ENCODE data around the gene ST6GALNAC6.

DNA sequence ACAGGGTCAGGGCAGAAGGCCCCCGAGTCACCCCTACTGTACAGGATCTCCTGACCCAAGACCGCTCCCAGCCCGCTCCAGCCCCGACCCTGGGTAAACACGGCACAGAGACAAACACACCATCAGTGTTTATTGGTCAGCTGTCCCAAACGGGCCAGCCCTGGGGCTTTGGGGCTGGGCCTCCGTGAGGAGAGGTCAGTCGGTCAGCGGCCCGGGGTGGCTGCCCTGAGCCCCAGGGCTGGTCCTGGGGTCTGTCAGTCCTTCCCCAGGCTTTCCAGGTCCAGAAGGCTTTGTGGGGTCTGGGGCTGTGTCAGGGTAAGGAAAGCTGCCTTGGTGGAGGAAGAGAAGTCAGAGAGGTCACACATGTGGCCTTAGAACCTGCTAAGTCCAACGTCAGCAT is 35.6 kb upstream of the ST6GALNAC6 start:
- TF ChIP-seq, protein P1, sequence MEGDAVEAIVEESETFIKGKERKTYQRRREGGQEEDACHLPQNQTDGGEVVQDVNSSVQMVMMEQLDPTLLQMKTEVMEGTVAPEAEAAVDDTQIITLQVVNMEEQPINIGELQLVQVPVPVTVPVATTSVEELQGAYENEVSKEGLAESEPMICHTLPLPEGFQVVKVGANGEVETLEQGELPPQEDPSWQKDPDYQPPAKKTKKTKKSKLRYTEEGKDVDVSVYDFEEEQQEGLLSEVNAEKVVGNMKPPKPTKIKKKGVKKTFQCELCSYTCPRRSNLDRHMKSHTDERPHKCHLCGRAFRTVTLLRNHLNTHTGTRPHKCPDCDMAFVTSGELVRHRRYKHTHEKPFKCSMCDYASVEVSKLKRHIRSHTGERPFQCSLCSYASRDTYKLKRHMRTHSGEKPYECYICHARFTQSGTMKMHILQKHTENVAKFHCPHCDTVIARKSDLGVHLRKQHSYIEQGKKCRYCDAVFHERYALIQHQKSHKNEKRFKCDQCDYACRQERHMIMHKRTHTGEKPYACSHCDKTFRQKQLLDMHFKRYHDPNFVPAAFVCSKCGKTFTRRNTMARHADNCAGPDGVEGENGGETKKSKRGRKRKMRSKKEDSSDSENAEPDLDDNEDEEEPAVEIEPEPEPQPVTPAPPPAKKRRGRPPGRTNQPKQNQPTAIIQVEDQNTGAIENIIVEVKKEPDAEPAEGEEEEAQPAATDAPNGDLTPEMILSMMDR (conservative IDR thresholded peaks at IDR 0.05 in 1 of 2, IDR thresholded peaks at IDR 0.05 in 1 of 2; ENCODE audit: extremely low read depth in 1 of 2, insufficient read depth in 1 of 2, low read depth in 1 of 2, low read length in 2 of 2): no peak
- no peak for TF ChIP-seq EZH2 (IDR thresholded peaks at IDR 0.05; ENCODE audit: borderline replicate concordance, low read length)

Measured in mammary epithelial cell (primary cell).